Activated CD8-positive, alpha-beta memory T cell treated with anti-CD3 and anti-CD28 coated beads, Interleukin-2, amount 10 ng/mL, durations not matched to agents 7 days and 5 days (primary cell): ENCODE results near the gene PRAF2. TPM values are rescaled to one million over a fixed set of nuclear protein-coding genes. Genes with fewer than 3 reads are reported as not detected.

ENCODE experiments used
- total RNA-seq, 2 experiments: library from RNA; stranded (reverse); gene quantifications; one replicate each; pipeline ENCODE4 v1.2.3, GENCODE V29; 2021

Gene PRAF2
- total RNA-seq, 2 experiments from 2014 or later = 21.4 to 21.6 TPM

Other genes starting within 250 kb of the PRAF2 start
- gene ERAS, start 247.5 kb downstream of the PRAF2 start, total RNA-seq = not detected
- gene PCSK1N, start 238.4 kb downstream of the PRAF2 start, total RNA-seq = under 1 TPM; 0.21 to 0.93 TPM
- gene TIMM17B, start 176.2 kb downstream of the PRAF2 start, total RNA-seq = 10 to 100 TPM; 52.9 to 53.2 TPM
- 10 to 100 TPM; 65.1 to 86.9 TPM for gene PQBP1, start 176.1 kb downstream of the PRAF2 start, total RNA-seq
- gene SLC35A2, start 162.4 kb downstream of the PRAF2 start, total RNA-seq = 10 to 100 TPM; 13.0 to 21.0 TPM
- gene PIM2, start 155.0 kb downstream of the PRAF2 start, total RNA-seq = 100 to 1,000 TPM; 168 to 252 TPM
- gene OTUD5, start 116.4 kb downstream of the PRAF2 start, total RNA-seq = 10 to 100 TPM; 56.9 to 65.2 TPM
- 1 to 10 TPM; 2.9 to 5.5 TPM for gene KCND1, start 102.2 kb downstream of the PRAF2 start, total RNA-seq
- gene GRIPAP1, start 71.7 kb downstream of the PRAF2 start, total RNA-seq = 100 to 1,000 TPM; 104 to 126 TPM
- gene TFE3, start 30.6 kb downstream of the PRAF2 start, total RNA-seq = 10 to 100 TPM; 29.4 to 34.1 TPM
- 1 to 10 TPM; 6.9 to 7.9 TPM for gene CCDC120, start 15.0 kb downstream of the PRAF2 start, total RNA-seq
- 10 to 100 TPM; 34.8 to 50.5 TPM for gene WDR45, start 5.9 kb upstream of the PRAF2 start, total RNA-seq
- gene GPKOW, start 49.7 kb upstream of the PRAF2 start, total RNA-seq = 10 to 100 TPM; 25.7 to 29.6 TPM
- gene MAGIX, start 88.8 kb upstream of the PRAF2 start, total RNA-seq = 1 to 10 TPM; 1.1 to 2.0 TPM
- 10 to 100 TPM; 21.9 to 44.7 TPM for gene PLP2, start 97.9 kb upstream of the PRAF2 start, total RNA-seq
- 10 to 100 TPM; 21.1 to 24.7 TPM for gene PRICKLE3, start 112.4 kb upstream of the PRAF2 start, total RNA-seq
- 1 to 10 TPM; 1.9 to 3.9 TPM for gene SYP, start 126.2 kb upstream of the PRAF2 start, total RNA-seq
- 1 to 10 TPM in 1 of 2 experiments, under 1 TPM in 1; 0.19 to 1.3 TPM for gene CACNA1F, start 159.3 kb upstream of the PRAF2 start, total RNA-seq
- gene CCDC22, start 161.5 kb upstream of the PRAF2 start, total RNA-seq = 10 to 100 TPM; 24.6 to 29.9 TPM
- 10 to 100 TPM; 26.8 to 82.1 TPM for gene FOXP3, start 190.7 kb upstream of the PRAF2 start, total RNA-seq
- gene PPP1R3F, start 195.8 kb upstream of the PRAF2 start, total RNA-seq = 10 to 100 TPM; 13.9 to 14.4 TPM
- not detected for gene GAGE10, start 229.6 kb upstream of the PRAF2 start, total RNA-seq
- not detected for gene GAGE12J, start 248.0 kb upstream of the PRAF2 start, total RNA-seq